Stimulated activated CD8-positive, alpha-beta memory T cell treated with anti-CD3 and anti-CD28 coated beads, Interleukin-15, amount 100 ng/mL, for 24 hours (primary cell): ENCODE measurements around the gene STAM2.

Experiments
- DNase-seq: peaks from one replicate; pipeline ENCODE4 v3.0.0-alpha.2; 2020; ENCODE audit warnings: low read depth

STAM2 gene

DNA sequence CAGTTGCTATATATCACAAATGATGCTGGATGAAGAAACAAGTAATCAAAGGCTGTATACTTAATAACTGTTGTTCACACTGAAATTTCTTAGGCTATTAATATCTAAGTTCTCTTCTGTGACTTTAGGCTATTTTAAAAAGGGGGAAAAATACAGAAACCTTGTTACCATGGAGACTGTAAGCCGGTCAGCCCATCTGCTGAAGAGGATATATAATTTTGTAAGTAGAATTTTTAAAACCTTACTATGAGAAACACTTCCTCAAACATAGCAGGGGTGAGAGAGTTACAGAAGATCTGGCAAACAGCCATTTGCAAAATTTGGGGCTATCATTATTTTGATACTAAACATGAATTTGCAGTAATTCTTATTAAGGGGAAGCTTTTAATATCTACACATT, 104.5 kb downstream of the STAM2 start:
- DNase-seq = no peak

- DNase-seq = no peak
Measured at GRCh38 chr2:152068226-152068625, 107.3 kb downstream of the STAM2 start.

DNA sequence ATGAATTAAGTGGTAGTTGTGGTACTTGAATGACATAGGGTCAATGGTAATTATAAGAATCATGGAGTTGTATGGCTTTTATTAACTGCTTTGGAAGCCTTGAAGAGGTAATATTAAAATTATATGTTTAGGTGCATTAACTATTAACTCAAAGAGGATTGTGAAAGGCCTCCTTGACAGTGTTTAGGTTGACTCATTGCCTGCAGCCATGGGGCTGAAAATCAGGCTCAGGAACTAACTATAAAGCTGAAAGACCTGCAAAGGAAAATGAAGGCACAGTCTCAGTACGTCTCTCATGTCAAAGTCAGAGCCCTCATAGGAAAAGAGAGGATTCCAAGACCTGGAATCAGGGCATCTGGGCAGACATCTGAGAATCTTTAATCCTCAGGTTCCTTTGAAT, 107.7 kb downstream of the STAM2 start:
- DNase-seq = no peak
